Activated CD4-positive, CD25-positive, alpha-beta regulatory T cell treated with anti-CD3 and anti-CD28 coated beads, Interleukin-2, amount 50 U/mL, for 24 hours (primary cell): Measurements from ENCODE around the gene FAM83E.
"Not testable (repeated sequence)": the region's sequence is repeated elsewhere in the genome, so short reads cannot be mapped to it uniquely, and the experiment has no call there.

Experiments used
- ATAC-seq, 2 donors: fragments of 150-1000 bp; cut with Tn5 transposase; one replicate each; pipeline ENCODE4 v1.10.0; 2021; ENCODE audit warnings: mild to moderate bottlenecking in 1 of 2, moderate library complexity in 1 of 2

The FAM83E gene

DNA sequence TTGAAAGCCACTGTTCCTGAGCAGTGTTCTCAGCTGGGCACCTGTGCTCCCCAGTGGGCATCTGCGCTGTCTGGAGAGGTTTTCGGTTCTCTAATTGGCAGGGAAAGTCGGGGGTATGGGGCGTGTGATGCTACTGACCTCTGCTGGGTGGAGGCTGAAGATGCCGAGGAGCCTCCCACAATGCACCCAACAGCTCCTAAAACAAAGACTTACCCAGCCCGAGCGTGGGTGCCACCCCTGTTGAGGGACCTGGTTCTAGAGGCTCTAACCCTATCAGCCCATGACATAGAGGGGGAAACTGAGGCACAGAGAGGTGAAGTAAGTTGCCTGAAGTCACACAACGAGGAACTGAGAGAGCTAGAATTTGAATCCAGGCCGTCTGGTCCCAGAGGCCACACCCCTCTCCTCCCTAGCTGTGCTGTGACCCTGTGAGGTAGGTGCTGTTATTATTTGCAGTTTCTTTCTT is 6.0 kb downstream of the FAM83E start:
- peak; percentile 62 to 72 for ATAC-seq

DNA sequence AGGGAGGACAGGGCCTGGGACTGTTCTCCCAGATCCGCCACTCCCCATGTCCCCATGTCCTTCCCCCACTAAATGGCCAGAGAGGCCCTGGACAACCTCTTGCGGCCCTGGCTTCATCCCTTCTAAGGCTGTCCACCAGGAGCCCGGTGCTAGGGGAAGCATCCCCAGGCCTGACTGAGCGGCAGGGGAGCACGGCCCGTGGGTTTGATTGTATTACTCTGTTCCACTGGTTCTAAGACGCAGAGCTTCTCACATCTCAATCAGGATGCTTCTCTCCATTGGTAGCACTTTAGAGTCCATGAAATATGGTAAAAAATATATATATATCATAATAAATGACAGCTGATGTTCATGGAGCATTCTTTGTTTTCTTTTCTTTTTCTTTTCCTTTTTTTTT is 7.5 kb downstream of the FAM83E start:
- no peak for ATAC-seq

- no peak for ATAC-seq
These were observed 8.2 kb downstream of the FAM83E start, which contains the start of gene SPACA4 for GRCh38 chr19:48606463-48607358. Gene SPACA4, plus strand, starts transcription at chr19:48606742. Its CDS starts 237 bp downstream, at chr19:48606979.

DNA sequence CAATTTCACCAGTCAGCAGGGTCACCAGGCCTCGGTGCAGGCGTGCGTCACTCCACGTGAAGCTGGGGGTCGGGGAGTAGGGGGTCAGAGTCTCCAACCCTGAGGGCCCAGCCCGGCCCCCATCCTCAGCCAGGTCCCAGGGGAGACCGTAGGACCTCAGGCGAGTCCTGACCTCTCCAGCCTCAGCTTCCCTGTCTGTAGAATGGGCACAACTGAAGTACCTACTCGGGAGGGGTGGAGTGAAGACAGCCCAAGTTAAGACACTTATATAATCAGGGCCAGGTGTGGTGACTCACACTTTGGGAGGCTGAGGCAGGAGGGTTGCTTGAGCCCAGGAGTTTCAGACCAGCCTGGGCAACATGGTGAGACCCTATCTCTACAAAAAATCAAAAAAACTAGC is 11.0 kb downstream of the FAM83E start:
- ATAC-seq, result no peak

DNA sequence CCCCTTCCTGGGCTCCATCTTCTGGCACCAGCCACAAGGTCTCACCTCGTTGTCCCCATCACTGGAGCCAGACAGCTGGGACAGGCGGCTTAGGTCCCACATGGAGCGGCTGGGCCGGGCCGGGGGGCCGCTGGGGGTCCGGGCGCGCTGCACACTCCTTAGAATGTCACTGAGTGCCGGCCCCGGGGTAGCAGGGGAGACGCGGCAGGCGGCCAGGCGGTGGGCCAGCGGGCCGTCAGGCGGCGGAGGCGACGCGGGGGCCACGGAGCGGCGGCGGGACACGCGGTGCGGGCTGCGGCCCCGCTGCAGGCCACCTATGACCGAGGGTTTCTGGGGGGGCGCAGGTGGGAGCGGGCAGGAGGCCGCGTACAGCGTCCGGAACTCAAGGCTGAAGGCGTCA is 11.4 kb downstream of the FAM83E start:
- ATAC-seq, result no peak

- ATAC-seq, result no peak
These were observed 11.9 kb downstream of the FAM83E start for GRCh38 chr19:48603001-48603400.

- no peak for ATAC-seq
These were observed 14.0 kb downstream of the FAM83E start for GRCh38 chr19:48600679-48601417.

DNA sequence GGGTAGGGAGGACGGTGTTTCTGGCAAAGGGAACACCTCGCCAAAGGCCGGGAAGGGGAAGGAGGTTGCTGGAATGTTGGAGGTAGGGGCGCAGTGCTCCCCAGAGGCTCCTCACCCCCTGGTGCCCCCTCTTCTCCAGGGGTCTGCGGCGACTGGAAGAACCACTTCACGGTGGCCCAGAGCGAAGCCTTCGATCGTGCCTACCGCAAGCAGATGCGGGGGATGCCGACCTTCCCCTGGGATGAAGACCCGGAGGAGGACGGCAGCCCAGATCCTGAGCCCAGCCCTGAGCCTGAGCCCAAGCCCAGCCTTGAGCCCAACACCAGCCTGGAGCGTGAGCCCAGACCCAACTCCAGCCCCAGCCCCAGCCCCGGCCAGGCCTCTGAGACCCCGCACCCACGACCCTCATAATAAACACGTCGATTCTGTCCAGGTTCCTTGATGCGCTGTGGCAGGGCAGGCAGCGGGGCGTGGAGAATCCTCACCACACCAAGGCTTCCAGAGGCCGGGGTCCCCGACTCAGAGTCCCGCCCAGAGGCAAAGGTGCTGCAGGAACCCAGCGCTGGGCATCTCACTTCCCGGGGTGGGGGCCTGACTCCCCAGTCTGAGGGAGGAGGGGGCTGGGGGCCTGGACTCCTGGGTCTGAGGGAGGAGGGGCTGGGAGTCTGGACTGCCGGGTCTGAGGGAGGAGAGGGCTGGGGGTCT is 15.7 kb downstream of the FAM83E start:
- no peak for ATAC-seq

DNA sequence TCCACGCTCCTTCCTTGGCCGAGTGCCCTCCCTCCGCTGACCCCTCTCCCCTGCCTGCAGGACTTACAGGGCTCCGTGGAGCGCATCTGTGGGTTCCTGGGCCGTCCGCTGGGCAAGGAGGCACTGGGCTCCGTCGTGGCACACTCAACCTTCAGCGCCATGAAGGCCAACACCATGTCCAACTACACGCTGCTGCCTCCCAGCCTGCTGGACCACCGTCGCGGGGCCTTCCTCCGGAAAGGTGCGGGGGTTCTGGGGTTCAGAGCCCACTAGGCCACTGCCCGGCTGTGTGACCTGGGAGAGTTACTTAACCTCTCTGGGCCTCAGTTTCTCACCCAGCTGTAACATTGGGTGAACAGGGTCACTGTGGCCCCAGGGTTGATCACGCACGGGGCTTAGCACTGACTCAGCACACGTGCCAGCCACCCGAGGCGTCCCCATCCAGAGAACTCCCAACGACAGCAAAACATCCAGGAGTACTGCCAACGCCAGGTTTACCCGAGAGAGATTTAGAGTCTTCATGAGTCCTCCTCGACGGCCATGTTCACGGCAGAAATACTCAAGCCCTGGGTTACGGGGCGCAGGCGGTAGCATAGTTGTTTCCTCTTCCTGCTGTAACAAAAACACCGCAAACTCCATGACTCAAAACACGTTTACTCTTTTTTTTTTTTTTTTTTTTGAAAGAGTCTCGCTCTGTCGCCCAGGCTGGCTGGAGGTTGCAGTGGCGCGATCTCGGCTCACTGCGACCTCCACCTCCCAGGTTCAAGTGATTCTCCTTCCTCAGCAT is 18.0 kb downstream of the FAM83E start:
- peak; percentile 48 to 88 for ATAC-seq

DNA sequence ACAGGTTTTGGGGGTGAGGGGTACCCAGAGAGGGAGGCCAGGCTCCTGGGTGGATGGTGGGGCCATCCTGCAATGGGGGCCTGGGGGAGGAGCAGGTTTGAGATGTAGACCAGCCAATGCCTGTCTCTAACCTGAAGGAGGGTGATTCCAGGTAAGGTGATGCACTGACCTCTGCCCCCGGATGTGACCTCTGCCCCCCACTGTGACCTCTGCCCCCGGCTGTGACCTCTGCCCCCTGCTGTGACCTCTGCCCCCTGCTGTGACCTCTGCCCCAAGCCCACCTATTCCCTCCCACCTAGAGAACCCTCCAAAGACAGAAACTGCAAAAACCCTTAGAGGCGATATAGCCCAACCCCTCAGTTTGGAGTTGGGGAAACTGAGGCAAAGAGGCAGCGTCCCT is 18.6 kb downstream of the FAM83E start:
- no peak for ATAC-seq

DNA sequence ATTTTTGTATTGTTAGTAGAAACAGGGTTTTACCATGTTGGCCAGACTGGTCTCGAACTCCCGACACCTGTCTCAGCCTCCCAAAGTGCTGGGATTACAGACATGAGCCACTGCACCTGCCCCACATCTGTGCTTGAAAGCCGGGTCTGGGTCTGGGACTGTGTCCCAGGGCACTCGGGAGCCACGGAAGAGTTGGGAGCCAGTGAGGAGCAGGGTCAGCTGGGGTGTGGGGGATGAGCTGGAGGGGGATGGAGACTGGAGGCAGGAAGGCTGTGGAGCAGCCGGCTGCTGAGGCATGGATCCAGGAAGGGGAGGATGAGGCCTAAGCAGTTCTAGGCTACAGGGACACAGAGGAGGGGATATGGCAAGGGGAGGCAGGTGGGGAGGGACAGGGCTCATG is 19.0 kb downstream of the FAM83E start:
- no peak for ATAC-seq

- no peak for ATAC-seq
These were observed 19.7 kb downstream of the FAM83E start for GRCh38 chr19:48595171-48595570.

DNA sequence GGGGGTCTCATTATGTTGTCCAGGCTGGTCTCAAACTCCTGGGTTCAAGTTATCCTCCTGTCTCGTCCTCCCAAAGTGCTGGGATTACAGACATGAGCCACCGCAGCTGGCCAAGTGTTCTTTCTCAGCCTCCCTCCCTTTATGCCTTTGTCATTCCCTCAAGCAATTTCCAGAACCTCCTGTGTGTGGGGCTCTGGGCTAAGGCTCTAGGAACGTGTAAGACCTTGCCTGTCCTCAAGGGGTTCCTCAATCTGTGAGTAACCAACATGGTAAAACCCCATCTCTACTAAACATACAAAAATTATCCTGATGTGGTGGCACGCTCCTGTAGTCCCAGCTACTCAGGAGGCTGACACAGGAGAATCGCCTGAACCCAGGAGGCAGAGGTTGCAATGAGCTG is 23.9 kb downstream of the FAM83E start:
- ATAC-seq, result no peak

GRCh38 chr19:48588670-48589401 is 26.0 kb downstream of the FAM83E start:
- ATAC-seq, result peak; percentile 86

- no peak for ATAC-seq
These were observed 27.5 kb downstream of the FAM83E start for GRCh38 chr19:48587387-48587786.

- ATAC-seq, result no peak
These were observed 32.7 kb downstream of the FAM83E start for GRCh38 chr19:48582168-48582567.

GRCh38 chr19:48578891-48579290 is 36.0 kb downstream of the FAM83E start:
- no peak for ATAC-seq

DNA sequence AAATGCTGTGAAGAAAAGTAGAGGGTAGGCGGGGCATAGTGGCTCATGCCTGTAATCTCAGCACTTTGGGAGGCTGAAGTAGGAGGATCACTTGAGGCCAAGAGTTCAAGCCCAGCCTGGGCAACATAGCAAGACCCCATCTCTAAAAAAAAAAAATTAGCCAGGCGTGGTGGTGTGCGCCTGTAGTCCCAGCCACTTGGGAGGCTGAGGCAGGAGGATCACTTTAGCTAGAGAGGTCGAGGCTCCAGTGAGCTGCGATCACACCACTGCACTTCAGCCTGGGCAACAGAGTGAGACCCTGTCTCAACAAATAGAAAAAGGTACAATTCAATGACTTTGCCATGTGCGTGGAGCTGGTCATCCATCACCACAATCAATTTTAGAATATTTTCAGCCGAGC is 37.0 kb downstream of the FAM83E start:
- not testable (repeated sequence) for ATAC-seq

- no peak for ATAC-seq
These were observed 38.8 kb downstream of the FAM83E start for GRCh38 chr19:48575931-48576622.

DNA sequence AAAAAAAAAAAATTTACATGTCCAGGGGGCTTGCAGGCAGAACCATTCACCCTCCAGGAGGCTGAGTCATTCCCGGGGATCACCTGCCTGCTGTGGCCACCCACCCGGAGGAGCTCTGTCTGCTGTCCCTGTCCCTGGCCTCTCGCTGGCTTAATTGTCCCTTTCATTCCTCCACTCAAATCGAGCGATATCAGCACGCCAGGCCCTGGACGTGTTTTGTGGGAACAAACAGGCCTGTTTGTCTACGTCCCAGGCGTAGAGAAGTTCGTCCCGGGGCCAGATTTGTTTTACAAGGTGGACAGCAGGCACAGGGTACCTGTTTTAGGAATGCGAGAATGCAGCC is 41.7 kb downstream of the FAM83E start:
- no peak for ATAC-seq
